ENCODE results near the gene WNT11.

- no peak for TF ChIP-seq CTCF (conservative IDR thresholded peaks at IDR 0.05)
- no peak for TF ChIP-seq EZH2 (IDR thresholded peaks at IDR 0.05; ENCODE audit: low read depth)
Measured at GRCh38 chr11:76193219-76193618, 13.1 kb downstream of the WNT11 start.

All from PC-9 (cell line).